HFF-Myc (cell line): ENCODE measurements around the gene TTC7B.

Source experiments
- DNase-seq: peaks from one replicate; pipeline ENCODE4 v3.0.0-alpha.2; 2011; ENCODE audit warnings: low read depth; ENCODE audit errors: extremely low read depth
- H3K4me3 ChIP-seq: replicated peaks from 2 replicates; pipeline ENCODE4 v1.5.1; 2011; ENCODE audit warnings: low read depth, mild to moderate bottlenecking, control low read depth, low read length
- CTCF ChIP-seq: IDR thresholded peaks from 2 replicates; pipeline ENCODE4 v1.5.1; 2012; ENCODE audit warnings: mild to moderate bottlenecking, low read depth, low read length, control low read depth; ENCODE audit errors: missing control alignments

Gene TTC7B

GRCh38 chr14:90665321-90666000 lies 150.8 kb downstream of the TTC7B start:
- DNase-seq = no peak
- no peak overlapping the region for H3K4me3 ChIP-seq

GRCh38 chr14:90664911-90665310 lies 151.3 kb downstream of the TTC7B start:
- no peak for TF ChIP-seq CTCF
- no peak for DNase-seq
- H3K4me3 ChIP-seq = no peak overlapping the region

More at GRCh38 chr14:90665321-90666000, 150.8 kb downstream of the TTC7B start:
- TF ChIP-seq CTCF = no peak

- TF ChIP-seq CTCF = no peak
- H3K4me3 ChIP-seq = no peak overlapping the region
- DNase-seq = no peak
Observed at GRCh38 chr14:90663680-90664079, 152.6 kb downstream of the TTC7B start.

- no peak for DNase-seq
- no peak for TF ChIP-seq CTCF
- no peak overlapping the region for H3K4me3 ChIP-seq
Observed at GRCh38 chr14:90663140-90663539, 153.1 kb downstream of the TTC7B start.

- DNase-seq = no peak
- no peak overlapping the region for H3K4me3 ChIP-seq
- no peak for TF ChIP-seq CTCF
Observed at GRCh38 chr14:90661866-90662265, 154.4 kb downstream of the TTC7B start.

- no peak overlapping the region for H3K4me3 ChIP-seq
- no peak for DNase-seq
- TF ChIP-seq CTCF = no peak
Observed at GRCh38 chr14:90660865-90661570, 155.2 kb downstream of the TTC7B start.
